Right ventricle myocardium inferior (tissue), 1 donor: ENCODE data around the gene ENO1. TPM values are rescaled to one million over a fixed set of nuclear protein-coding genes. Genes with fewer than 3 reads are reported as not detected.
"Not testable (repeated sequence)": the region's sequence is repeated elsewhere in the genome, so short reads cannot be mapped to it uniquely, and the experiment has no call there.

Source experiments
- ATAC-seq: fragments of 200-7000 bp; cut with Tn5 transposase; one replicate; pipeline ENCODE4 v1.9.1; 2020; ENCODE audit warnings: mild to moderate bottlenecking, moderate library complexity
- DNase-seq: peaks from one replicate; pipeline ENCODE4 v3.0.0; 2021; ENCODE audit errors: missing footprints
- intact Hi-C: fragments of 100-400 bp; cut with DNase I; formaldehyde crosslinking; loops from one replicate; pipeline ENCODE4 v1.11.0; 2022
- long read RNA-seq: library from polyadenylated mRNA; unstranded; transcript quantifications from one replicate; pipeline ENCODE4 v2.0.0, GENCODE V29; 2021
- total RNA-seq: library from RNA; stranded (reverse); fragmentation: NEBNext Ultra II Directional; extraction: Animal tissue kit (Norgen Biotek cat#: 25700); gene quantifications from one replicate; pipeline ENCODE4 v1.2.1, GENCODE V29; 2021
- donor health status: DM: no; HTN: yes; CAD: no; lungs with severe emphysema.

Gene ENO1
- total RNA-seq = 169 TPM
- long read RNA-seq, transcript ENO1-217 (12 exons, 1,782 nt) = minor isoform, 62 of 187 reads
- long read RNA-seq, transcript ENO1-201 (12 exons, 1,781 nt) = major isoform, 85 of 187 reads
- long read RNA-seq, partial matches to known transcripts = 31 of 187 reads
- long read RNA-seq, other reads (novel, unspliced or antisense) = 6 of 187 reads

DNA sequence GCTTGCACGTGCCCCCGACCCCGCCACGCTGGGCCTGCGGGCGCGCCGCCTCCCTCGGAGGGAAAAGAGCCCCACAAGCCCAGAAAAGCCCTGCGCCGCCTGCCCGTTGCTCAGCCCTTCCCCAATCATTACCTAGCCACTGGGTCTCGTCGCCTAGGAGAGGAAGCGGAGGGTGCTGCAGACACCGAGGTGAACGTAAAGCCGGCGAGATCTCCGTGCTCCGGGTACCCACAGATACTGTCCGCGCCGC is at the start of gene ENO1:
Gene ENO1 (minus strand): TSS at position 239 of the 250 bp plus-strand sequence. CDS start 3,778 bp downstream, outside the sequence.
- intact Hi-C loops = no loop called here

DNA sequence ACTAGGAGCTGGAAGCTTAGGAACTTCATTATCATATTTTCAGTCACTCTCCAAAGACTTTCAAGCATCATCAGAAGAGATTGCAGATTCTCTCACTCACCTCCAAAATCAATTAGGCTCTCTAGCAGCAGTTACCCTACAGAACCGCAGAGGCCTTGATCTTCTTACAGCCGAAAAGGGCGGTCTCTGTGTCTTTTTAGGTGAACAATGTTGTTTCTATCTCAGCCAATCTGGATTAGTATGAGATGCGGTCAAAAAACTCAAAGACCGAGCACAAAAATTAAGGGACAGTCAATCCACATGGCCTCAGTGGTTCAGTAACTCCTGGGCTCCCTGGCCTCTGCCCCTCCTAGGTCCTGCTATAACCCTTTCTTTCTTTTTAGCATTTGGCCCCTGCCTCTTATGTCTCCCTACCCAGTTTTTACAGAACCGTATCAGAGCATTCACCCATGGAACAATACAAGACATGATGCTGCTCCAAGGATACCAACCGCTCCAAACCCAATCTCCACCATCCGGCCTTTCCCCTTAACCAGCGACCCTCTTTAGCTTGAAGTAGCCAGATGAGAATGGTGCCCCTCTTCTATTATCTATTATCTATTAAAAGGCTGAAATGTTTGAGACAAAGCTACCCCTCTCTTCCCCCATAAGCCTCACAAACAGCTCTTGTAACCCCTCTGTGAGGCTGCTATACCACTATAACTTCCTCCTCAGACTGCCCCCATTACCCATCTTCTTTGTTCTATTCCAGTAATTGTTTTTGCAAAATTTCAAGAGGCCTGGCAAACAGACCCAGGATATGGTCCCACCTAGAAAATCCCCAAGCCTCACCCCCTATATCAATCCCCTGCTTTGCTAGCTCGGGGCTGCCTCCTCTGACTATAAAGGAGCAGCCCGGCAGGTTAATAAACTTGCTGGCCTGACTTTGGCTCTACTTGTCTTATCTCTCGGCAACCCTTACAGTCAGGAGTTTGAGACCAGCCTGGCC is 48.5 kb upstream of the ENO1 start:
- DNase-seq (no peak), ATAC-seq (no peak)
- intact Hi-C loops = no loop called here

More for the DNA sequence above, at the start of gene ENO1:
- ATAC-seq = no peak
- DNase-seq = no peak

DNA sequence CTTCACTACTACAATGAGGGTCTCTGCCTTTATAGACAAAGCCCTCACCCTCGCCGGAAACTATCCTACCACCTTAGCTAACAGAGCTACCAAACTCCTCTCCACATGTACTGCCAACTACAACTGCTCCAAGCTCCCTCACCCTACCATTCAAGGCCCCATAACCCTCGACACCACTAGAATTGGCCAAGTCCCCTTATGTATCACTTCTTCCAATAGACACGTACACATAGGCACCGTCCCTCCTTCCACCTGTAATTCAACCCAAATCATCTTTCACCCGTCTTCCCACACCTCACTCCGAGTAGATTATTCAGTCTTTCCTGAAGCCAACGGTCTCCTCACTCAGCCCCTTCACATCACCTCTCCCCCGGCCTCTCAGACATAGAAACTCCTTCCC is 47.5 kb upstream of the ENO1 start:
- DNase-seq (no peak), ATAC-seq (no peak)
- intact Hi-C loops = no loop called here

DNA sequence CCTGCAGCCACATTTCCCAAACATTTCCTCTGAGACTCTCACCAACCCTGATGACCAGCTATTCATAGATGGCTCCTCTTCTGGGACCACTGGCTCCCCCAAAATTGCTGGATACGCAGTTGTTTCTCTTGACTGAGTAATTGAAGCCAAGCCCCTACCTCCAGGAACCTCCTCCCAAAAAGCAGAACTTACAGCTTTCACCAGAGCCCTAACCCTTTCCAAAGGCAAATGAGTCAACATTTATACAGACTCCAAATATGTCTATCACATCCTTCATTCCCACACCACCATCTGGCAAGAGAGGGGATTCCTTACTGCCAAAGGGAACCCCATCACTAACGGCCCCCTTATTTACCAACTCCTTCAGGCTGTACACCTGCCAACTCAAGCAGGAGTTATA is 46.9 kb upstream of the ENO1 start:
- ATAC-seq (no peak), DNase-seq (no peak)
- intact Hi-C loops = no loop called here

DNA sequence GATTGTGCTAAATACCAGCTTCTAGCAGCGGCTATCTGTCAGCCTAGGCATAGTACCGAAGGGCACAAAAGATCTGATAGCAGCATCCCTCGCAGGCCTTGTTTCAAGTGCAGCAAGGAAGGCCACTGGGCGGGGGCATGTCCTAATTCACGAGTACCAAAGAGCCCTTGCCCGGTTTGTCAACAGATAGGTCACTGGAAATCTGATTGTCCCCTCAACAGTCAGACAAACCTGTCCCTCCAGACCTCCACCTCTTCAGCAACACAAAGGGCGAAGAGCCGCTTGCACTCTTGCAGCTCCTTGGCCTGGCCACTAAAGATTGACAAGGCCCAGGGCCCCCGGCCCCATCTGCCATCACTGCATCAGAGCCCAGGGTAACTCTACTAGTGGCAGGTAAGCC is 44.5 kb upstream of the ENO1 start:
- intact Hi-C loops = no loop called here
- DNase-seq (no peak), ATAC-seq (no peak)

DNA sequence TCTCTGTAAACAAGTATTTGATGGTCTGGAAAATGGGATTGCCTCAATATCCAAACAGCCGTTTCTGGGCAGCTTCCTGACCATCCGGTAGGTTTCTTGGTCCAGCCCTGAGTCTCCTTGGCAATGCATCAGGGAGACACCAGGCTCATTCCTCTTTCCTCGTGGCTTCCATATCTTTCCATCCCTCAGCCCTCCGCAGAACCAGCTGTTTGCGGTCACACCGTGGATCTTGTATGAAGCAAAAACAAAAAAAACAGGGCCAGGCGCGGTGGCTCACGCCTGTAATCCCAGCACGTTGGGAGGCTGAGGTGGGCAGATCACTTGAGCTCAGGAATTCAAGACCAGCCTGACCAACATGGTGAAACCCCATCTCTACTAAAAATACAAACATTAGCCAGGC is 39.0 kb upstream of the ENO1 start:
- DNase-seq, ATAC-seq: not testable (repeated sequence)
- intact Hi-C loops = loop anchor here (5.0 kb wide), 1 partner anchor 185 kb away; no protein-coding TSS in a partner anchor

- ATAC-seq = no peak
- DNase-seq = no peak
- intact Hi-C loops = loop anchor here (5.0 kb wide), 1 partner anchor 187 kb away; no protein-coding TSS in a partner anchor
Observed at GRCh38 chr1:8915446-8915845, 37.0 kb upstream of the ENO1 start.

GRCh38 chr1:8914466-8914865 is 36.0 kb upstream of the ENO1 start:
- intact Hi-C loops = no loop called here
- ATAC-seq (no peak), DNase-seq (no peak)

DNA sequence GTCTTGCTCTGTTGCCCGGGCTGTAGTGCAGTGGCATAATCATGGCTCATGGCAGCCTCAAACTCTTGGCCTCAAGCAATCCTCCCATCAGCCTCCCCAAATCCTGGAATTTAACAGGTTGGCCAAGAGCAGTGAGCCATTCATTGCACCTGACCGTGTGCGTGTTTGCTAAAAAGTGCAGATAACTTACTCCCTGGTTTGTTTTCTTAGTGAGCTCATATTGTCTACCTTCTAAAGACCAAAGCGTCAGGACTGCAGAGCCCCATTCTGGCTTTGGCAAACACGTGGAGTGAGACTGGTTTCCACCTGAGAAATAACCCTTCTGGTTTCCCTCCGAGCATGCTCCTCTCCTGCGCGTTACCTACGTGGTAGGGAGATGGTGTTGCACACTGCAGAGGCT is 35.0 kb upstream of the ENO1 start:
- ATAC-seq (no peak), DNase-seq (no peak)
- intact Hi-C loops = no loop called here

- intact Hi-C loops = no loop called here
- no peak for ATAC-seq
- no peak for DNase-seq
Observed at GRCh38 chr1:8911416-8912309, 33.2 kb upstream of the ENO1 start.

DNA sequence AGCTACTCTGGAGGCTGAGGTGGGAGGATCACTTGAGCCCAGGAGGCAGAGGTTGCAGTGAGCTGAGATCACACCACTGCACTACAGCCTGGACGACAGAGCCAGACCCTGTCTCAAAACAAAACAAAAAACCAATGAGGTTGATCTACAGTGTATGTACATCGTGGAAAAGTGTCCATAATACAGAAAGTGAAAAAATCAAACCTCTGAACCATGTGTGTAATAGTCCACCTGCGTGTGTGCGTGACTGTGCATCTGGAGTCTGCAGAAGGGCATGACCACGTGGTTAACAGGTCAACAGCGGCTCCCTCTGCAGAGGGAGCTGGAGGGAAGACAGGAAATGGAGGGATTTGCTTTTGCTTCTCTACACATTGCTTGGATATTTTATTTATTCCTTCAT is 32.4 kb upstream of the ENO1 start:
- intact Hi-C loops = no loop called here
- DNase-seq = no peak
- ATAC-seq = no peak

GRCh38 chr1:8910331-8910730 is 31.8 kb upstream of the ENO1 start:
- no peak for ATAC-seq
- no peak for DNase-seq
- intact Hi-C loops = no loop called here

DNA sequence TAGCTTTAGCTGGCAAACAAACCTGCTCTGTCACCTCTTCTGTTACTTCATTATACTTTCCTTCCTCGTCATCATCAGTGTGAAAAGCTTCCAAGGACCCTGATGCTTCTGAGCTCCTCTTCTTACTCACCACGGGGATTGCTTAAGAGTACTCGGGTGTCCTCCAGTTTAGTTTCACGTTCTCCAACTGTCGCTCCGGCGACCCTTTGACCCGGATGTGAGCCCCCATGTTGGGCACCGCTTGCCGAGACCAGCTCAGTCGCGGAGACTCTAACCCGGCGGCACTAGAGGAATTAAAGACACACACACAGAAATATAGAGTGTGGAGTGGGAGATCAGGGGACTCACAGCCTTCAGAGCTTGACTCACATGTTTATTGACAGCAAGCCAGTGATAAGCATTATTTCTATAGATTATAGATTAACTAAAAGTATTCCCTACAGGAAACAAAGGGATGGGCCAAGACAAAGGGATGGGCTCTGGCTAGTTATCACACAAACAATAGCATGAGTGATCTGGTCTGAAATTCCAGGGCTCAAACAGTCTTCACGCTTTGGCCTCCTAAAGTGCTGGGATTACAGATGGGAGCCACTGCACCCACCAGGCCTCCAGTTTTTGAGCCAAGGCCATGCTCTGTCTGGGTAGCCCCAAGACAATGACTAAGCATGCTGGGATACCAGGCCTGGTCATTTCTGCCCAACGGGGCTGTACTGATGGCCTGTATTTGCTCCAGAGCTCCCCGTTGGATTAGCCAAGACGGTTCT is 30.1 kb upstream of the ENO1 start:
- no peak for ATAC-seq
- intact Hi-C loops = no loop called here
- no peak for DNase-seq

DNA sequence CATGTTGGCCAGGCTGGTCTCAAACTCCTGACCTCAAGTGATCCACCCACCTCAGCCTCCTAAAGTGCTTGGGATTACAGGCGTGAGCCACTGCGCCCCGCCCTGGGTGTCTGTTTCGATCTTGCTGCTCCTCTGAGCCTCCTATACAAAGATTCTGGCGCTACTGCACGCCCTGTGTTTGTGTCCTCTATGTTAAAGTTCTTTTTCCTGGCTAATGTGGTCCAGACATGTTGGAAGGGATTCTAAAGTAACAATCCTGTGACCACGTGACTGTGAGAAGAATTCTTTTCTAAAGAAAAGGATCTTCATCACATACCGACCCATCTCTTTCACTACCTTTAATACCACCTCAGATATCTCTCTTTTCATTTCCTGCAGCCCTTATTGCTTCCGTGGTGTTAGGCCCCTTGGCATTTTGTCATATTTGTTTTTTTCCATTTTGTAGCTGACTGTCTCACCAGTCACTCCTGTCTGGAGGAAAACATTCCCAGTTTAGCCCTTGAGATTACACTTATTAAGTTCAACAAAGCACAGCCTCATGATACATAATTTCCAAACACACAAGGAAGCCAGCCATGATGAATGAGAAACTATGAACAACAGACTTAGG is 27.2 kb upstream of the ENO1 start:
- intact Hi-C loops = no loop called here
- ATAC-seq (no peak), DNase-seq (no peak)

GRCh38 chr1:8903908-8904650 is 25.6 kb upstream of the ENO1 start:
- no peak for DNase-seq
- ATAC-seq = peak; percentile 60
- intact Hi-C loops = no loop called here

DNA sequence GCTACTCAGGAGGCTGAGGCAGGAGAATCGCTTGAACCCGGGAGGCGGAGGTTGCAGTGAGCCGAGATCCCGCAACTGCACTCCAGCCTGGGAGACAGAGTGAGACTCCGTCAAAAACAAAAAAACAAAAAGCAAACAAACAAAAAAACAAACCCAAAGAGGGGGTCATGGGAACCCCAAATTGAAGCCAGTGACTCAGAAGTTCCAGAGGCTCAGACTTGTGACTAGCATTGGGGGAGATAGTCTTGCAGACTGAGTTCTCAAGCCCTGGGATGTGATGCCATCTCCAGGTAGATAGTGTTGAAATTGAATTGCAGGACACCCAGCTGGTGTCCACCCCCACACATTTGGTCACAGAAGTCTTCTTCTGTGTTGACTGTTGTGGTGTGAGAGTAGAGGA is 24.9 kb upstream of the ENO1 start:
- intact Hi-C loops = no loop called here
- ATAC-seq = no peak
- no peak for DNase-seq

DNA sequence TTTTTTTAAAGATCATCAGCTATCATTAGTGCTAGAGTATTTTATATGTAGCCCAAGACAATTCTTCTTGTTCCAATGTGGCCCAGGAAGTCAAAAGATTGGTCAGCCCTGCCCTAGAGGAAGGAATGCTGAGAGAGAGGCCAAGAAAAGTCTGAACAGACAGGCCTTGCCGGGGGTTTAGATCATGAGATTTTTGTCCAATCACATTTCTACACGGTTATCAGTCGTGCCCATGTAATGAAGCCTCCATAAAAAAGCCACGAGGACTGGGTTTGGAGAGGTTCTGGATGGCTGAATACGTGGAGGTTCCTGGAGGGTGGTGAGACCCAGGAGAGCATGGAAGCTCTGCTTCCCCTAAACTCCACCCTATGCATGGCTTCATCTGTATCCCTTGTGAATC is 24.3 kb upstream of the ENO1 start:
- no peak for ATAC-seq
- intact Hi-C loops = no loop called here
- DNase-seq = no peak

- not testable (repeated sequence) for DNase-seq
Observed at GRCh38 chr1:8900684-8901083, 22.2 kb upstream of the ENO1 start.

More at GRCh38 chr1:8900684-8901083, 22.2 kb upstream of the ENO1 start:
- ATAC-seq, intact Hi-C loops: not testable (repeated sequence)
